GM18873 (cell line): Measurements from ENCODE around the gene SMIM27.
"Not testable (repeated sequence)": the region's sequence is repeated elsewhere in the genome, so short reads cannot be mapped to it uniquely, and the experiment has no call there.

ENCODE experiments used
- ATAC-seq: cut with Tn5 transposase; IDR thresholded peaks from one replicate; pipeline ENCODE4 v1.9.1; 2021; ENCODE audit warnings: mild to moderate bottlenecking, moderate library complexity, moderate number of reproducible peaks; ENCODE audit not compliant: unreplicated experiment, low FRiP score

Gene SMIM27

GRCh38 chr9:32596096-32596865 lies 44.2 kb downstream of the SMIM27 start:
- ATAC-seq: no peak

GRCh38 chr9:32596936-32597335 lies 44.8 kb downstream of the SMIM27 start:
- no peak for ATAC-seq

- not testable (repeated sequence) for ATAC-seq
Measured at GRCh38 chr9:32599021-32599420, 46.9 kb downstream of the SMIM27 start.
